Endothelial cell of umbilical vein (primary cell): ENCODE measurements around the gene SUPT5H. TPM values are rescaled to one million over a fixed set of nuclear protein-coding genes. Genes with fewer than 3 reads are reported as not detected.

ENCODE experiments used
- BruUV-seq: library from RNA; stranded (reverse); fragments of 400-500 nt; replicated peaks from 2 replicates; lab custom pipeline; 2021; lab: Mats Ljungman, UMichigan
- CTCF ChIA-PET: fragments of 300-600, 350-600 bp; sonication (Branson Sonifier 250); formaldehyde crosslinking; loops from one replicate; lab custom pipeline; 2021; ENCODE audit warnings: antibody characterized with exemption, inconsistent platforms; lab: Charles Lee
- POLR2A ChIA-PET: fragments of 300-600, 350-600 bp; sonication (Branson Sonifier 250); formaldehyde crosslinking; loops from one replicate; lab custom pipeline; 2021; ENCODE audit warnings: antibody characterized with exemption, inconsistent platforms; lab: Charles Lee
- DNase-seq: peaks from one replicate; pipeline ENCODE4 v3.0.0-alpha.2; 2011; ENCODE audit warnings: low read depth, low spot score
- FAIRE-seq: peaks from 2 replicates; lab custom pipeline; 2011; peaks lifted over from hg19 to GRCh38; lab: Jason Lieb, UNC
- H2AFZ ChIP-seq: 2 replicates; pipeline ENCODE4 v1.6.0; 2012; ENCODE audit warnings: low read depth, low read length, control low read depth, inconsistent platforms
- H3K27ac ChIP-seq: 2 replicates; pipeline ENCODE4 v1.5.1; 2011; ENCODE audit warnings: low read depth, mild to moderate bottlenecking, control low read depth, low read length, moderate library complexity; ENCODE audit not compliant: insufficient read depth
- H3K27me3 ChIP-seq, 2 experiments: 2 replicates each; pipeline versions ENCODE4 v1.6.0 to v1.6.1; 2011; ENCODE audit warnings: low read length in 2 of 2, mixed read lengths in 1 of 2; ENCODE audit not compliant: control insufficient read depth in 2 of 2, insufficient read depth in 2 of 2
- H3K36me3 ChIP-seq, 2 experiments: 2 replicates in 1 of 2; 3 replicates in 1 of 2; pipeline ENCODE4 v1.5.1; 2011; ENCODE audit warnings: low read length in 2 of 2, mild to moderate bottlenecking in 1 of 2, moderate library complexity in 1 of 2; ENCODE audit not compliant: control insufficient read depth in 2 of 2, insufficient read depth in 2 of 2; ENCODE audit errors: extremely low read depth in 1 of 2
- H3K4me1 ChIP-seq: 3 replicates; pipeline ENCODE4 v1.5.1; 2011; ENCODE audit warnings: mild to moderate bottlenecking, low read length; ENCODE audit not compliant: control insufficient read depth, insufficient read depth; ENCODE audit errors: extremely low read depth
- H3K4me2 ChIP-seq: 2 replicates; pipeline ENCODE4 v1.6.1; 2011; ENCODE audit warnings: low read length, control low read depth, mixed read lengths; ENCODE audit not compliant: insufficient read depth
- H3K4me3 ChIP-seq, 3 experiments: fragments of 200-600 bp in 1 of 3; sonication (generic), shearing (Covaris generic) in 1 of 3; replicated peaks in 1 of 3; 2 replicates each; pipeline ENCODE4 v1.5.1; 2011 to 2016; ENCODE audit warnings: control low read depth in 3 of 3, low read length in 3 of 3, mild to moderate bottlenecking in 2 of 3, inconsistent platforms in 1 of 3, low read depth in 1 of 3, moderate library complexity in 1 of 3; ENCODE audit not compliant: insufficient read depth in 1 of 3
- H3K79me2 ChIP-seq: 2 replicates; pipeline ENCODE4 v1.6.0; 2012; ENCODE audit warnings: low read length, inconsistent platforms; ENCODE audit not compliant: control insufficient read depth, insufficient read depth
- H3K9ac ChIP-seq: replicated peaks from 2 replicates; pipeline ENCODE3; 2011; ENCODE audit warnings: low read length, control low read depth; ENCODE audit not compliant: insufficient read depth; ENCODE audit errors: extremely low read depth
- H3K9me1 ChIP-seq: replicated peaks from 3 replicates; pipeline ENCODE4 v1.6.0; 2011; ENCODE audit warnings: mild to moderate bottlenecking, low read length; ENCODE audit not compliant: control insufficient read depth, insufficient read depth; ENCODE audit errors: extremely low read depth
- H3K9me3 ChIP-seq: replicated peaks from 2 replicates; pipeline ENCODE4 v1.5.1; 2012; ENCODE audit warnings: low read length, inconsistent platforms; ENCODE audit not compliant: control insufficient read depth, insufficient read depth
- H4K20me1 ChIP-seq: replicated peaks from 2 replicates; pipeline ENCODE3; 2011; ENCODE audit warnings: mild to moderate bottlenecking, low read length; ENCODE audit not compliant: control insufficient read depth, insufficient read depth; ENCODE audit errors: extremely low read depth
- EZH2 ChIP-seq: IDR thresholded peaks from 2 replicates; pipeline ENCODE4 v1.6.1; 2012; ENCODE audit warnings: borderline replicate concordance, low read depth, mild to moderate bottlenecking, moderate library complexity, low read length, inconsistent platforms; ENCODE audit not compliant: severe bottlenecking
- FOS ChIP-seq: IDR thresholded peaks from 2 replicates; pipeline ENCODE4 v1.6.1; 2011; ENCODE audit warnings: mild to moderate bottlenecking, low read length, moderate library complexity, borderline replicate concordance; ENCODE audit not compliant: insufficient read depth
- GATA2 ChIP-seq: IDR thresholded peaks from 2 replicates; pipeline ENCODE4 v1.7.0; 2011; ENCODE audit warnings: low read depth, mild to moderate bottlenecking, moderate library complexity, mixed read lengths, low read length; ENCODE audit not compliant: insufficient read length, insufficient read depth
- JUN ChIP-seq: IDR thresholded peaks from 2 replicates; pipeline ENCODE4 v1.6.1; 2011; ENCODE audit warnings: borderline replicate concordance, low read depth; ENCODE audit not compliant: insufficient read length, insufficient read depth
- MYC ChIP-seq: IDR thresholded peaks from one replicate; pipeline ENCODE4 v1.6.1; 2011; ENCODE audit warnings: mild to moderate bottlenecking, low read depth, low read length
- POLR2A ChIP-seq: IDR thresholded peaks from 2 replicates; pipeline ENCODE4 v1.6.1; 2012; ENCODE audit warnings: low read depth, mild to moderate bottlenecking, control low read depth, low read length
- POLR2AphosphoS5 ChIP-seq: IDR thresholded peaks from 2 replicates; pipeline ENCODE4 v1.6.1; 2012; ENCODE audit warnings: low read depth, mild to moderate bottlenecking, control low read depth, low read length, moderate library complexity; ENCODE audit not compliant: insufficient read depth
- dilution Hi-C: fragments of 300-500 bp; cut with MboI; formaldehyde crosslinking; loops from one replicate; pipeline ENCODE4 v1.15.0; 2019; ENCODE audit warnings: low sequenced_read_pairs; ENCODE audit not compliant: extremely low pct_ligation_motif_present
- intact Hi-C: fragments of 100-400 bp; cut with micrococcal nuclease; formaldehyde crosslinking; loops from one replicate; pipeline ENCODE4 v1.10.0; 2022
- polyA plus RNA-seq, 4 experiments: library from polyadenylated mRNA; depleted of rRNA in 3 of 4; stranded (reverse) in 3 of 4; unstranded in 1 of 4; fragments of >200 nt; gene quantifications; 2 replicates each; pipeline versions ENCODE4 v1.2.1 to v1.2.3, GENCODE V29; 2011 to 2012; ENCODE audit warnings: missing spikeins in 1 of 4
- total RNA-seq: library from RNA; stranded (reverse); gene quantifications from 2 replicates; pipeline ENCODE4 v1.2.3, GENCODE V29; 2021
- TF ChIP-seq, protein P1 (sequence below), 2 donors: IDR thresholded peaks; 1 replicate in 1 of 2; 2 replicates in 1 of 2; pipeline ENCODE4 v1.5.1; 2011; ENCODE audit warnings: low read length in 2 of 2, mild to moderate bottlenecking in 2 of 2, moderate library complexity in 2 of 2, control low read depth in 1 of 2, inconsistent platforms in 1 of 2, low read depth in 1 of 2; ENCODE audit not compliant: insufficient read depth in 1 of 2; ENCODE audit errors: extremely low read depth in 1 of 2
- TF ChIP-seq, protein P2 (sequence below): IDR thresholded peaks from 2 replicates; pipeline ENCODE4 v1.6.1; 2011; ENCODE audit not compliant: insufficient read depth, insufficient read length

The SUPT5H gene
- total and polyA plus RNA-seq, 2 donors (not counting 3 experiments of a cell fraction or from before 2014, with no cell fraction given): 87.6 to 120 TPM

GRCh38 chr19:39479916-39480315 is 34.5 kb downstream of the SUPT5H start:
- no peak for TF ChIP-seq EZH2
- TF ChIP-seq MYC: no peak
- TF ChIP-seq, protein P1, sequence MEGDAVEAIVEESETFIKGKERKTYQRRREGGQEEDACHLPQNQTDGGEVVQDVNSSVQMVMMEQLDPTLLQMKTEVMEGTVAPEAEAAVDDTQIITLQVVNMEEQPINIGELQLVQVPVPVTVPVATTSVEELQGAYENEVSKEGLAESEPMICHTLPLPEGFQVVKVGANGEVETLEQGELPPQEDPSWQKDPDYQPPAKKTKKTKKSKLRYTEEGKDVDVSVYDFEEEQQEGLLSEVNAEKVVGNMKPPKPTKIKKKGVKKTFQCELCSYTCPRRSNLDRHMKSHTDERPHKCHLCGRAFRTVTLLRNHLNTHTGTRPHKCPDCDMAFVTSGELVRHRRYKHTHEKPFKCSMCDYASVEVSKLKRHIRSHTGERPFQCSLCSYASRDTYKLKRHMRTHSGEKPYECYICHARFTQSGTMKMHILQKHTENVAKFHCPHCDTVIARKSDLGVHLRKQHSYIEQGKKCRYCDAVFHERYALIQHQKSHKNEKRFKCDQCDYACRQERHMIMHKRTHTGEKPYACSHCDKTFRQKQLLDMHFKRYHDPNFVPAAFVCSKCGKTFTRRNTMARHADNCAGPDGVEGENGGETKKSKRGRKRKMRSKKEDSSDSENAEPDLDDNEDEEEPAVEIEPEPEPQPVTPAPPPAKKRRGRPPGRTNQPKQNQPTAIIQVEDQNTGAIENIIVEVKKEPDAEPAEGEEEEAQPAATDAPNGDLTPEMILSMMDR (IDR thresholded peaks at IDR 0.05; ENCODE audit: extremely low read depth in 1 of 2, insufficient read depth in 1 of 2, low read depth in 1 of 2, low read length in 2 of 2): no peak
- TF ChIP-seq POLR2AphosphoS5: no peak
- TF ChIP-seq, protein P2, sequence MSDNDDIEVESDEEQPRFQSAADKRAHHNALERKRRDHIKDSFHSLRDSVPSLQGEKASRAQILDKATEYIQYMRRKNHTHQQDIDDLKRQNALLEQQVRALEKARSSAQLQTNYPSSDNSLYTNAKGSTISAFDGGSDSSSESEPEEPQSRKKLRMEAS: no peak
- no peak for TF ChIP-seq POLR2A
- TF ChIP-seq FOS: no peak
- no peak for TF ChIP-seq GATA2
- no peak for TF ChIP-seq JUN
- H3K4me1 ChIP-seq: peaks cover 16% of the 10 kb centered on the region
- DNase-seq: no peak
- H3K9me1 ChIP-seq: no peaks in the 10 kb centered on the region
- dilution Hi-C loops: no loop called here
- peak overlapping the region; percentile 76 for H3K4me2 ChIP-seq
- no peaks in the 10 kb centered on the region for H4K20me1 ChIP-seq
- no peaks in the 10 kb centered on the region for H3K9me3 ChIP-seq
- peak overlapping the region; percentile 98 for H3K9ac ChIP-seq
- H3K4me3 ChIP-seq: peak overlapping the region in 1 of 3 experiments; percentile 41
- H3K79me2 ChIP-seq: peaks cover 19% of the 10 kb centered on the region
- H3K36me3 ChIP-seq: peaks cover 9 to 14% of the 10 kb centered on the region in 2 experiments
- peak overlapping the region; percentile 97 for H2AFZ ChIP-seq
- H3K27me3 ChIP-seq: no peaks in the 10 kb centered on the region
- intact Hi-C loops: loop anchor here (1.0 to 2.0 kb wide), 3 partner anchors 19 to 43 kb away; partner anchors contain the start of genes DLL3 and SUPT5H
- H3K27ac ChIP-seq: peak overlapping the region; percentile 46
- BruUV-seq: no TSS peak
- ChIA-PET CTCF (interaction anchor here (1.0 to 1.2 kb wide), 2 partner anchors 52 to 54 kb away, joined by 4 to 5 read pairs; partner anchors contain the start of gene EID2B), POLR2A (interaction anchor here (0.8 kb wide), 1 partner anchor 44 kb away, joined by 3 read pairs; the partner anchor contains the start of gene RPS16)
- FAIRE-seq: peak; percentile 58
